CD4-positive, alpha-beta T cell (primary cell): ENCODE measurements around the gene C1QL2. TPM values are rescaled to one million over a fixed set of nuclear protein-coding genes. Genes with fewer than 3 reads are reported as not detected.

Source experiments
- ATAC-seq: fragments of 200-7000 bp; cut with Tn5 transposase; one replicate; pipeline ENCODE4 v1.10.0; 2022; ENCODE audit warnings: mild to moderate bottlenecking; ENCODE audit not compliant: poor library complexity
- CTCF ChIA-PET: fragments of 350-600 bp; sonication (Branson Sonifier 250); formaldehyde crosslinking; loops from one replicate; lab custom pipeline; 2021; ENCODE audit warnings: antibody characterized with exemption, inconsistent platforms; lab: Charles Lee
- POLR2A ChIA-PET: fragments of 350-600 bp; sonication (Branson Sonifier 250); formaldehyde crosslinking; loops from one replicate; lab custom pipeline; 2021; ENCODE audit warnings: antibody characterized with exemption, inconsistent platforms; lab: Charles Lee
- DNase-seq, 14 experiments: peaks; one replicate each; pipeline ENCODE4 v3.0.0-alpha.2; 2013 to 2020; ENCODE audit warnings: mixed read lengths in 2 of 14
- H3K27ac ChIP-seq, 2 donors: one replicate each; pipeline versions ENCODE4 v1.5.1 to v1.7.0; 2013; ENCODE audit warnings: low read length in 2 of 2, low read depth in 1 of 2, mild to moderate bottlenecking in 1 of 2
- H3K27me3 ChIP-seq, 2 experiments: 1 replicate in 1 of 2; 2 replicates in 1 of 2; pipeline versions ENCODE4 v1.6.1 to v1.7.0; 2013; ENCODE audit warnings: low read length in 2 of 2, control low read depth in 1 of 2, mild to moderate bottlenecking in 1 of 2, moderate library complexity in 1 of 2; ENCODE audit not compliant: insufficient read depth in 2 of 2, control insufficient read depth in 1 of 2
- H3K36me3 ChIP-seq: one replicate; pipeline ENCODE4 v1.6.1; 2013; ENCODE audit warnings: low read length, control low read depth; ENCODE audit not compliant: insufficient read depth
- H3K4me1 ChIP-seq: one replicate; pipeline ENCODE4 v1.6.1; 2013; ENCODE audit warnings: low read length, control low read depth; ENCODE audit not compliant: insufficient read depth
- H3K4me3 ChIP-seq: one replicate; pipeline ENCODE4 v1.5.1; 2013; ENCODE audit warnings: mild to moderate bottlenecking, low read length, moderate library complexity
- H3K9me3 ChIP-seq, 2 experiments: 1 replicate in 1 of 2; 2 replicates in 1 of 2; pipeline versions ENCODE4 v1.6.1 to v1.7.0; 2013; ENCODE audit warnings: low read length in 2 of 2, mild to moderate bottlenecking in 2 of 2, control low read depth in 1 of 2, moderate library complexity in 1 of 2; ENCODE audit not compliant: control insufficient read depth in 1 of 2, insufficient read depth in 1 of 2
- H3K27ac Mint-ChIP-seq: one replicate; pipeline ENCODE4 v1.8.0; 2020; ENCODE audit warnings: mixed read lengths
- H3K27me3 Mint-ChIP-seq: one replicate; pipeline ENCODE4 v1.8.0; 2021; ENCODE audit warnings: mixed read lengths
- H3K36me3 Mint-ChIP-seq: one replicate; pipeline ENCODE4 v1.8.0; 2021; ENCODE audit warnings: low read depth, mixed read lengths
- H3K4me1 Mint-ChIP-seq: one replicate; pipeline ENCODE4 v1.8.0; 2021; ENCODE audit warnings: low read depth, mixed read lengths
- H3K4me3 Mint-ChIP-seq: one replicate; pipeline ENCODE4 v1.8.0; 2020; ENCODE audit warnings: mild to moderate bottlenecking, mixed read lengths
- H3K9me3 Mint-ChIP-seq: one replicate; pipeline ENCODE4 v1.8.0; 2020; ENCODE audit warnings: mixed read lengths
- CTCF ChIP-seq: fragments of 200-600 bp; IDR thresholded peaks from one replicate; pipeline ENCODE4 v1.8.0; 2022; ENCODE audit warnings: antibody characterized with exemption, mild to moderate bottlenecking
- intact Hi-C, 2 experiments: fragments of 100-400 bp; cut with DNase I in 1 of 2; cut with micrococcal nuclease in 1 of 2; formaldehyde crosslinking; loops; one replicate each; pipeline versions ENCODE4 v1.15.1 to v1.9.0; 2023 to 2025; cut with DNase I, micrococcal nuclease
- total RNA-seq, 174 experiments: library from RNA in 2 of 174; stranded (reverse) in 2 of 174; gene quantifications; one replicate each; pipeline ENCODE4 v1.2.3 and lab custom pipeline; 2021 to 2026

Gene C1QL2
- total RNA-seq, 2 experiments from 2014 or later = not detected

GRCh38 chr2:119149611-119150010 is 8.9 kb downstream of the C1QL2 start:
- Histone ChIP-seq H3K9me3 (peaks cover 0 to 13% of the 10 kb centered on the region in 2 experiments), H3K36me3 (no peaks in the 10 kb centered on the region), H3K4me3 (no peak overlapping the region), H3K4me1 (no peaks in the 10 kb centered on the region), H3K27me3 (peaks cover 9 to 24% of the 10 kb centered on the region in 2 experiments), H3K27ac (no peak overlapping the region)
- no peak for TF ChIP-seq CTCF
- ChIA-PET POLR2A (no interaction called here), CTCF (no interaction called here)
- H3K27ac Mint-ChIP-seq = no peak overlapping the region
- H3K9me3 Mint-ChIP-seq = no peaks in the 10 kb centered on the region
- no peak for DNase-seq
- intact Hi-C loops = no loop called here
- no peaks in the 10 kb centered on the region for H3K4me1 Mint-ChIP-seq
- ATAC-seq = no peak
- H3K27me3 Mint-ChIP-seq = peaks cover 78% of the 10 kb centered on the region
- no peaks in the 10 kb centered on the region for H3K36me3 Mint-ChIP-seq
- H3K4me3 Mint-ChIP-seq = no peak overlapping the region

GRCh38 chr2:119147776-119148715 is 10.5 kb downstream of the C1QL2 start:
- H3K4me3 Mint-ChIP-seq = no peak overlapping the region
- no peaks in the 10 kb centered on the region for H3K9me3 Mint-ChIP-seq
- H3K36me3 Mint-ChIP-seq = no peaks in the 10 kb centered on the region
- CTCF ChIA-PET = no interaction called here
- intact Hi-C loops = no loop called here
- no peaks in the 10 kb centered on the region for H3K36me3 ChIP-seq
- no peaks in the 10 kb centered on the region for H3K4me1 ChIP-seq
- no peak overlapping the region for H3K27ac ChIP-seq
- no peak for TF ChIP-seq CTCF
- no peak overlapping the region for H3K27ac Mint-ChIP-seq
- no peak for ATAC-seq
- H3K4me1 Mint-ChIP-seq = no peaks in the 10 kb centered on the region
- H3K9me3 ChIP-seq = peaks cover 0 to 9% of the 10 kb centered on the region in 2 experiments
- peaks cover 72% of the 10 kb centered on the region for H3K27me3 Mint-ChIP-seq
- POLR2A ChIA-PET = no interaction called here
- no peak for DNase-seq
- peaks cover 5 to 18% of the 10 kb centered on the region in 2 experiments for H3K27me3 ChIP-seq
- H3K4me3 ChIP-seq = no peak overlapping the region

- Histone ChIP-seq H3K9me3 (peaks cover 0 to 9% of the 10 kb centered on the region in 2 experiments), H3K27me3 (peaks cover 2 to 5% of the 10 kb centered on the region in 2 experiments), H3K27ac (no peak overlapping the region), H3K36me3 (no peaks in the 10 kb centered on the region), H3K4me1 (no peaks in the 10 kb centered on the region), H3K4me3 (no peak overlapping the region)
- ATAC-seq (no peak), DNase-seq (no peak)
- no peak for TF ChIP-seq CTCF
- Mint-ChIP-seq H3K9me3 (no peaks in the 10 kb centered on the region), H3K27ac (no peak overlapping the region), H3K4me3 (no peak overlapping the region), H3K36me3 (no peaks in the 10 kb centered on the region), H3K4me1 (no peaks in the 10 kb centered on the region), H3K27me3 (peaks cover 39% of the 10 kb centered on the region)
- ChIA-PET CTCF (no interaction called here), POLR2A (no interaction called here)
- intact Hi-C loops = no loop called here
These were observed 13.7 kb downstream of the C1QL2 start for GRCh38 chr2:119144806-119145205.
